GOT3 (cell line): Measurements from ENCODE around the gene ODC1.
"Not testable (repeated sequence)": the region's sequence is repeated elsewhere in the genome, so short reads cannot be mapped to it uniquely, and the experiment has no call there.

Experiments used
- DNase-seq: peaks from one replicate; lab custom pipeline; 2025; ENCODE audit warnings: mixed read lengths; lab: John Stamatoyannopoulos, UW

Gene ODC1

GRCh38 chr2:10478298-10478625 is 30.1 kb upstream of the ODC1 start:
- no peak for DNase-seq

DNA sequence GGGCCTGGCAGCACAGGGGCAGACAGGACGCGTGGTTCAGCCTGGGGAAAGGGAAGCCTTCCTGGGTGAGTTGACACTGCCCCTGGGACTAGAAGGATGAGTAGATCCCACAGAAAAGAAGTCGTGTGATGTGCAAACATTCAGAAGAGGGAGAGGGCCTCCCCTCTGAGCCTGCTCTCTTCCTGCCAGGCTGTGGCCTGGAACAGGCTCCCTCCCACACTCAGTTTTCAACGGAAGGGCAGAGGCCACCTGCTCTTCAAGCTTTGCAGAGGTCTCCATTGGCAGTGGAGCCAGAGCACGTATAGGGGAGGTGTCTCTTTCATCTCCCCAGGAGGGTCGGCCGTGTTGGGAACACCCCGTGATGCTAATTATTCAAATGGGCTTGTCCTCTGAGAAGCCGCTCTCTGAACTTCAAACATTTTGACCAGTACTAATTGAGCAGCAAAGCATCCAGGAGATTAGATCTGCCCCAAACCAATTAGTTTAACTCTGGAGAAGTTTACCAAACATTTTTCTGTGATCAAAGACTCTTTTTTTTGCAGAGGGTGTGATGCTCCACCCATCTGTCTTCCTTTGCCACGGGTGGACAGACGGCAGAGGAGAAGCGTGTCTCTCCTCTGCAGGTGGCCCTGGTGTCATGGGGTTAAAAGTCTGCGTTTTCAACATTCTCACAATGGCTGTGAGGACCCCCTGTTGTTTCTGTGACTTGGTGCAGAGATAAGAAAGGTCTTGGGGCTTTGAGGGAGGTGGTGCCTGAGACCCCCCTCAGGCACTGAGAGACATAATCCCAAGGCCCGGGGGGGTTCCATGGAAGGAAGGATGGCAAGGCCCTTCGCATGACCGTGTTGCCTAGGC is 29.5 kb upstream of the ODC1 start:
- no peak for DNase-seq

DNA sequence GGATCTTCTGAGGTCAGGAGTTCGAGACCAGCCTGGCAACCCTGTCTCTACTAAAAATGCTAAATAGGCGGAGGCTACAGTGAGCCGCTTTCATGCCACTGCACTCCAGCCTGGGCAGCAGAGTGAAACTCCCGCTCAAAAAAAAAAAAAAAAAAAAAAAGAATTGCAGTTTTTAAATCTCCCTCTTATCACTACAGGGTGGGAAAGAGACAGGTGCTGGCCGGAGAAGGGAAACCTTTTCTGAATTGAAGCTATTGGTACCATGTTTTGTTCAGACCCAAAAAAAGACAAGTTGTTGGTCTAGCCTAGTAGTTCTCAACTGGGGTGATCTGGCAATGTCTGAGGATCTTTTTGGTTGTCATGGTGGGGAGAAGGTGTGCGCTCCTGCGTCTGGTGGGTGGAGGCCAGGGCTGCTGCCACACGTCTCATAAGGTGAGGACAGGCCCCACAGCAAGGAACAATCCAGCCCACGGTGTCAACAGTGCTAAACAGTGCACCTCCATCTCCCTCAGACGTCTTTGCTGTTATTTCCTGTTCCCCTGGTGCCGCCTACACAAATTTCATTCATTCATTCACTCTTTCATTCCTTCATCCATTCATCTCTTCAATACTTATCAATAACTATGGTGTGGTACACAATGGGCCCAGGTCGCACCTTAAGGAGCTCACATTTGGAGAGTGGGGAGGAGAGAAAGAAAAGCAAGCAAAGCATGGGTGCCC is 28.8 kb upstream of the ODC1 start:
- no peak for DNase-seq

DNA sequence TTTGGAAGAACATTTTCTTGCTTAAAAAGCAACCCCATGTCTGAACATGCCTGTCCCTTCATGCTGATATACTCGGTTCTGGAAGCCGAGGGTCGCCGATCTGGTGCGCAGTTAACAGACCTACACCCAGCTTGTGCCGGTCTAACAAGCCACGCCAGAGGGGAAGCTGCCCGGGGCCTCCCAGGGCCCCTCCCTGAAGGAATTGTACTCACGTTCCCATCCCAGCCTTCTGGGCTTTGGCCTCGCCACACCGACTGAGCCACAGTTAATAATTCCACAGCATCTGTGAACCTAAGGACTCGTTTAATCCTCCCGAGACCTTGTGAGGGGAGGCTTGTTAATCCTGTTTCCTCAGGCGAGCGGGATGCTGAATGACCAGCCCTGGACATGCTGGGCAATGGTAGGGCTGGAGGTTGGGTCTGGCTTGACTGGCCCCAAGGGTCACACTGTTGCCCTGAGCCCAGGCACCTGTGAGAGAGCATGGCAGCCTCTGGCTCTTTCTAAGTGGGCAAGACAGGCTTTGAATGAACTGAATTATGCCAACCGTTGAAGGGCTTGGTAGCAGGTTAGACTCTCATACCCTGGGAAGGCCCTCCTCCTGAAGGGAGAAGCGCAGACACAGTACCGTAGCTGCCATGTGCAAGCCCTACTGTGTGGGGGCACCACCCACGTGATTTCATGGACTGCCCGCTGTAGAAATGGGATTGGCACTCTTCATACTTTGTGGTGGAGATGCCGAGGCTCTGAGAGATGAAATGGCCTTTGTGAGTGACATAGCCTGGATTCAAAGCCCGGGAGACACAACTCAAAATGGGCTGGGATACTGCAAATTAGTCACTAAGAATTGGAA is 27.9 kb upstream of the ODC1 start:
- DNase-seq, result no peak

DNA sequence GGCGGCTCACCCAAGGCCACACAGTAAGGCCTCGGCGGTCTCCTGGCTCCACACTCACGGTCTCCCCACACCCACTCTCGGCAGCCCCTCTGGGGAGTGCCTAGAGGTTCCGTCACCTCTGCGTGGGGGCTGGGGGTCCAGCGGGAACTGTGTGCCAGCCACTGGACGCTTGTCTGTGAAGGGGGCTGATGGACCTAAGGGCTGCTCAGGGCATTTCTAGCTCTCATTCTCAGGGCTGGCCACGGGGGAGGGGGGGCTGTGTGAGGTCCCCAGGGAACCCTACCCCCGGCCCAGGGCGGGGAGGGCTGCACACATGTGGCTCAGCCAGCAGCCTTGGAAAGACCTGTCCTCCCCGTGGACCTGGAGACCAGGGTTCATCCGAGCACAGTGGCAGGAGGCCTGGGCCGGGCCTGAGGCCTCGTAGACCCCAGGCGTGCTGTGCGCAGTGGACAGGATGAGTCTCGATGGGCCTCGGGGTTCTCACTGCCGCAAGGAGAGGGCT is 27.1 kb upstream of the ODC1 start:
- DNase-seq, result no peak

- DNase-seq, result no peak
These were observed 25.1 kb upstream of the ODC1 start for GRCh38 chr2:10473121-10473756.

- no peak for DNase-seq
These were observed 23.8 kb upstream of the ODC1 start for GRCh38 chr2:10471955-10472354.

DNA sequence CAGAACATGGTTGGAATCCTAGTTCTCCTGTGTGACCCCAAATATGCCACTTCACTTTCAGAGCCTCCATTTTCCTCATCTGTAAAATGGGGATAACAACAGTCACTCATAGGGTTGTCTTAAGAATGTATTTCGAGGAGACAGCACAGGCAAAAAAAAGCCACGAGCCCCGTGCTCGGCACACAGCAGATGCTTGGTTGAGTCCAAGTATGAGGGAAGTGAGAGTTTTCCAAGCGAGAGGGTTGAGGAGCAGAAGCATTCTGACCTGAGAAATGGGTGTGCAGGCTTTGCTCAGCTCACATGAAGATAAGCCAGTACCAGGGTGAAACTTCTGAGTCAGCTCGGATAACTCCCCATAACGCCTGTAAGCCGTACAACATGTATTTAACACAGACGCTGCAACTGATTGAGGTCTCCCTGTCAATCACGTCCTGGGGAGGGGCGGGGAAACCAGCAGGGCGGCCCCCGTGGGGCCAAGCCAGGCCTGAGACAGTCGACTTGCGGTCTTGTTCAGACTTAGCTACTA is 23.0 kb upstream of the ODC1 start:
- DNase-seq, result no peak

GRCh38 chr2:10469955-10470608 is 22.0 kb upstream of the ODC1 start:
- DNase-seq, result no peak

DNA sequence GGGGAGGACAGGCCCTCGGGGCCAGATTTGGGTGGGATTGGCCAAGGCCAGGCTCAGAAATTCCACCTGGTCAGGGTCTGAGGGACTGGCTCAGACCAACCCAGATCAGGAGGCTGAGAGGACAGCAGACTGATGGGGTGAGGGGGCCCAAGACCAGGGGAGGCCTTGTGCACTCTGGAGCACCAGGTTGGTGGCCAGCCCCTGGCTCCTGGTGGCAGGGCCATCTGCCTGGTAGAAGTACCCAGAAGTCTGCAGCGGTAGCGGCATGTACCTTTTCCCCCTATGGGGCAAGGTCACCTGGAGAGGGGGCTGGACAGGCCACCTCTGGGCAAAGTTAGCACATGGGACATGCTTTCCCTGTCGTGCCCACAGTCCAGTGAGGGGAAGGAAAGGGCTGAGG is 21.2 kb upstream of the ODC1 start:
- no peak for DNase-seq

GRCh38 chr2:10467401-10467800 is 19.3 kb upstream of the ODC1 start:
- DNase-seq, result no peak

- DNase-seq, result no peak
These were observed 18.7 kb upstream of the ODC1 start for GRCh38 chr2:10466801-10467200.

- no peak for DNase-seq
These were observed 17.8 kb upstream of the ODC1 start for GRCh38 chr2:10465910-10466309.

GRCh38 chr2:10462178-10463083 is 14.3 kb upstream of the ODC1 start:
- no peak for DNase-seq

GRCh38 chr2:10460366-10460796 is 12.3 kb upstream of the ODC1 start:
- no peak for DNase-seq

DNA sequence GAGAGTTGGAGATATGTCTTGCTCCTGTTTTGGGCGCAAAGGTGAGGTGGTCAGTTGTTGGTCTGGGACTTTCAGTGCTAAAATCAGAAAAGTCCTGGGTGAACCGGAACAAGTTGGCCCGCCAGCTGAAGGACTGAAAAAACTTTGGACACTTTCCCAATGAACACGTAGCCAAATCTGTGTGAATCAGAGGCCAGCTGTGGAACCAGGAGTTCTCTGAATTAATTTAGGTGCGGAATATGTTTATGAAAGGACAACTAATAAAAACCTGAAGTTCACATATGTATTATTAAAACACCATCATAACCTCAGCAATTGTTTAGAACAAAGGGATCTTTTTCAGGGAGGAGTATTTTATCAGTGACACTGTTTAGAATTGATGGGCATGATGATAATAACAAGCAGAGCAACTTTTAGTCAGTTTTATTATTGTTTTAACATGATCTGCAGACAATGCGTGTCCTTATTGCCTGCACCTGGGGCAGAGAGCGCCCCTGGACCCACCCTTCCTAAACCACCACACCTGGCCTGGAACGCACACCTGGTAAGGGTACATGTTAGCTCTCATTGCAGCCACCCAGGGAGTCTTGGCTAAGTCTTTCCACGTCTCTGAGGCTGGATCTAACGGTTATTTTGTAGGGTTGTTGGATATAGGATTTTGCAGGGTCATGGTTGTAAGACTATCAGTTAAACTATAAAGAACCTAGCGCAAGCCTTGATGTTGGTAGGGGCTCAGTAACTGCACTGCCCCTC is 9.9 kb upstream of the ODC1 start:
- no peak for DNase-seq

GRCh38 chr2:10457195-10457594 is 9.1 kb upstream of the ODC1 start:
- DNase-seq, result not testable (repeated sequence)

- DNase-seq, result no peak
These were observed 6.4 kb upstream of the ODC1 start for GRCh38 chr2:10454505-10454904.

DNA sequence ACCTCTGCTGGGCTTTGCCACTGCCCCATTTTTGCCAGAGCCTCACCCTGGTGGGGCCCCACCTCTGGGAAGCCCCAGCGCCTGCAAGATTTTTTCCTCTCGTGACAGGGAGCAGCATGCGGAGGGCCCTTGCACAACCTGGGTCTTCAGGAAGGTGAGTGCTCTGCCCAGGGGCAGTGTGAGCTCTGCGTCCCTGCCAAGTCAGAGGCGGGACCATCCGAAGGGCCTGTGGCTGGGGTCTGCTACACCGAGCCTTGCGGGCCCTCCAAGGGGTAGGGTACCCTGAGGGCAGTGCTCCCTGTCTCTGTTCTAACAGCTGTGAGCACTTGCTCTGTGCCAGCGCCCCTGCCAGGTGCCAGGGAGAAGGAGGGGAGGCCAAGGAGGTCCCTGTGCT is 5.8 kb upstream of the ODC1 start:
- no peak for DNase-seq
